HEK293 (cell line): ENCODE measurements around the gene CABP5.
"Not testable (repeated sequence)": the region's sequence is repeated elsewhere in the genome, so short reads cannot be mapped to it uniquely, and the experiment has no call there.

Source experiments
- AEBP2 ChIP-seq: fragments of 450-650 bp; formaldehyde crosslinking; IDR thresholded peaks from 2 replicates; pipeline ENCODE4 v1.5.1; 2016; ENCODE audit warnings: missing biosample characterization, missing genetic modification characterization, borderline replicate concordance
- CTCF ChIP-seq: fragments of 450-650 bp; formaldehyde crosslinking; IDR thresholded peaks from 2 replicates; pipeline ENCODE4 v1.5.1; 2016; ENCODE audit warnings: missing biosample characterization, missing genetic modification characterization
- EGR2 ChIP-seq: fragments of 450-650 bp; formaldehyde crosslinking; IDR thresholded peaks from 2 replicates; pipeline ENCODE4 v1.5.1; 2016; ENCODE audit warnings: low read depth, missing biosample characterization, missing genetic modification characterization
- REST ChIP-seq: fragments of 450-650 bp; formaldehyde crosslinking; IDR thresholded peaks from 2 replicates; pipeline ENCODE4 v1.5.1; 2016; ENCODE audit warnings: missing biosample characterization, missing genetic modification characterization
- TSHZ1 ChIP-seq: fragments of 450-650 bp; formaldehyde crosslinking; IDR thresholded peaks from 2 replicates; pipeline ENCODE4 v1.5.1; 2016; ENCODE audit warnings: missing biosample characterization, missing genetic modification characterization, borderline replicate concordance
- ZBTB20 ChIP-seq: fragments of 450-650 bp; formaldehyde crosslinking; IDR thresholded peaks from 2 replicates; pipeline ENCODE4 v1.5.1; 2016; ENCODE audit warnings: missing biosample characterization, missing genetic modification characterization
- ZBTB44 ChIP-seq: fragments of 450-650 bp; IDR thresholded peaks from 2 replicates; pipeline ENCODE4 v1.5.1; 2018; ENCODE audit warnings: missing biosample characterization, mild to moderate bottlenecking, missing genetic modification characterization
- ZNF184 ChIP-seq: fragments of 450-650 bp; IDR thresholded peaks from 2 replicates; pipeline ENCODE4 v1.5.1; 2018; ENCODE audit warnings: missing biosample characterization, mild to moderate bottlenecking, missing genetic modification characterization
- ZNF292 ChIP-seq: fragments of 450-650 bp; formaldehyde crosslinking; IDR thresholded peaks from 2 replicates; pipeline ENCODE4 v1.5.1; 2016; ENCODE audit warnings: low read depth, missing biosample characterization, missing genetic modification characterization, borderline replicate concordance
- ZSCAN18 ChIP-seq: fragments of 450-650 bp; formaldehyde crosslinking; IDR thresholded peaks from 2 replicates; pipeline ENCODE4 v1.5.1; 2016; ENCODE audit warnings: missing biosample characterization, missing genetic modification characterization

- TF ChIP-seq AEBP2 (tag by site-specific recombination); CTCF (tag by site-specific recombination); TSHZ1 (tag by site-specific recombination); ZNF184 (tag by site-specific recombination); ZBTB20 (tag by site-specific recombination); ZNF292 (tag by site-specific recombination); ZBTB44 (tag by site-specific recombination); ZSCAN18 (tag by site-specific recombination); EGR2; REST: not testable (repeated sequence)
These were observed 26.4 kb upstream of the CABP5 start for GRCh38 chr19:48070177-48070769.
